Transverse colon (tissue), 3 donors: Measurements from ENCODE around the gene PI4K2A.

Source experiments
- EP300 ChIP-seq: sonication (generic); formaldehyde crosslinking; IDR thresholded peaks from one replicate; pipeline ENCODE4 v1.6.1; 2017; ENCODE audit warnings: antibody characterized with exemption, low read depth
- POLR2A ChIP-seq: fragments of 450-650 bp; IDR thresholded peaks from one replicate; pipeline ENCODE4 v1.6.1; 2016; ENCODE audit warnings: antibody characterized with exemption, mild to moderate bottlenecking, moderate library complexity
- TF ChIP-seq, protein P1 (sequence below), 5 experiments: fragments of 200-600 bp in 3 of 5; fragments of 450-650 bp in 2 of 5; sonication (generic) in 3 of 5; IDR thresholded peaks; 1 replicate in 2 of 5; 2 replicates in 3 of 5; pipeline ENCODE4 v1.5.1; 2016 to 2017; ENCODE audit warnings: antibody characterized with exemption in 5 of 5, inconsistent platforms in 3 of 5, mild to moderate bottlenecking in 2 of 5, moderate library complexity in 1 of 5

DNA sequence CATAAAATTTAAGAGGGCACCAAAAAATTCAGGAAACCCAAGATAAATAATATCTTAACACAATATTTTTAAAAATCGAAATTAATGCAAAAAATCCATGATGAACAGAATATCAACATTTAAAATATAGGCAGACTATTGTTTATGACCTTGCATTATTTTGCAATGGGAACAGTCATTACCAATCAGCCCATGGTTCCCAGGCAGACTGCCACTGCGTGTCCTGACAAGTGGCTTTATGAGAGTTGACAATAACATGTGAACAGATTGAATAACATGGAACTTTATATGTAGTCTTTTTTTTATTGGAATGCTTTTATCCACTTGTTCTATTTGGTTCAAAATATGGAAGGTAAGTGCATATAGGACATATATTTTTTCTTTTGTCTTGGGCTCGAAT lies 49.7 kb downstream of the PI4K2A start:
- TF ChIP-seq, protein P1, sequence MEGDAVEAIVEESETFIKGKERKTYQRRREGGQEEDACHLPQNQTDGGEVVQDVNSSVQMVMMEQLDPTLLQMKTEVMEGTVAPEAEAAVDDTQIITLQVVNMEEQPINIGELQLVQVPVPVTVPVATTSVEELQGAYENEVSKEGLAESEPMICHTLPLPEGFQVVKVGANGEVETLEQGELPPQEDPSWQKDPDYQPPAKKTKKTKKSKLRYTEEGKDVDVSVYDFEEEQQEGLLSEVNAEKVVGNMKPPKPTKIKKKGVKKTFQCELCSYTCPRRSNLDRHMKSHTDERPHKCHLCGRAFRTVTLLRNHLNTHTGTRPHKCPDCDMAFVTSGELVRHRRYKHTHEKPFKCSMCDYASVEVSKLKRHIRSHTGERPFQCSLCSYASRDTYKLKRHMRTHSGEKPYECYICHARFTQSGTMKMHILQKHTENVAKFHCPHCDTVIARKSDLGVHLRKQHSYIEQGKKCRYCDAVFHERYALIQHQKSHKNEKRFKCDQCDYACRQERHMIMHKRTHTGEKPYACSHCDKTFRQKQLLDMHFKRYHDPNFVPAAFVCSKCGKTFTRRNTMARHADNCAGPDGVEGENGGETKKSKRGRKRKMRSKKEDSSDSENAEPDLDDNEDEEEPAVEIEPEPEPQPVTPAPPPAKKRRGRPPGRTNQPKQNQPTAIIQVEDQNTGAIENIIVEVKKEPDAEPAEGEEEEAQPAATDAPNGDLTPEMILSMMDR (IDR thresholded peaks at IDR 0.05): no peak
- TF ChIP-seq EP300 (no peak), POLR2A (no peak)
